Right cardiac atrium (tissue), 5 donors: ENCODE results near the gene IL17RC. TPM values are rescaled to one million over a fixed set of nuclear protein-coding genes. Genes with fewer than 3 reads are reported as not detected.
"Not testable (repeated sequence)": the region's sequence is repeated elsewhere in the genome, so short reads cannot be mapped to it uniquely, and the experiment has no call there.

Experiments
- ATAC-seq, 2 donors: fragments of 200-7000 bp; cut with Tn5 transposase; one replicate each; pipeline versions ENCODE4 v1.8.0 to v1.9.1; 2020; ENCODE audit warnings: moderate library complexity in 2 of 2, mild to moderate bottlenecking in 1 of 2
- DNase-seq, 3 donors: peaks; one replicate each; pipeline ENCODE4 v3.0.0-alpha.2; 2020
- H3K27ac ChIP-seq: one replicate; pipeline ENCODE4 v1.5.1; 2013; ENCODE audit warnings: mild to moderate bottlenecking, low read length, control low read depth, moderate library complexity
- H3K27me3 ChIP-seq: one replicate; pipeline ENCODE4 v1.6.1; 2013; ENCODE audit not compliant: control insufficient read depth, insufficient read depth
- H3K4me1 ChIP-seq: one replicate; pipeline ENCODE4 v1.6.1; 2013; ENCODE audit warnings: low read length; ENCODE audit not compliant: control insufficient read depth, insufficient read depth
- H3K4me3 ChIP-seq: one replicate; pipeline ENCODE4 v1.5.1; 2013; ENCODE audit warnings: low read length, control low read depth
- H3K9me3 ChIP-seq: one replicate; pipeline ENCODE4 v1.6.1; 2013; ENCODE audit warnings: low read length; ENCODE audit not compliant: control insufficient read depth
- WGBS: extraction: QIAGEN DNeasy Blood & Tissue Kit; methylation state at CpG from one replicate; pipeline ENCODE4 v1.1.7; 2013; 5-methylcytosine and 5-hydroxymethylcytosine counted together
- intact Hi-C, 4 donors: fragments of 100-400 bp; cut with DNase I; formaldehyde crosslinking; loops; one replicate each; pipeline versions ENCODE4 v1.11.0 to v1.14.0; 2022 to 2023
- long read RNA-seq, 4 donors: library from polyadenylated mRNA; unstranded; transcript quantifications; one replicate each; pipeline ENCODE4 v2.0.0, GENCODE V29; 2020 to 2021
- polyA plus RNA-seq: library from polyadenylated mRNA; stranded (reverse); fragments of 200-250 nt; gene quantifications from one replicate; pipeline ENCODE4 v1.2.3, GENCODE V29; 2013
- total RNA-seq, 4 donors: library from RNA; stranded (reverse); fragmentation: NEBNext Ultra II Directional; extraction: Animal tissue kit (Norgen Biotek cat#: 25700); gene quantifications; one replicate each; pipeline ENCODE4 v1.2.1, GENCODE V29; 2021
- donor health status: healthy with polysubstance abuse.
- donor health status: DM: no; HTN: yes; CAD: no.
- donor health status: DM: no; HTN: no; CAD: no.
- donor health status: DM: no; HTN: yes; CAD: no; lungs with severe emphysema.
- donor health status: DM: yes; HTN: yes; CAD: no.

IL17RC gene, protein sequence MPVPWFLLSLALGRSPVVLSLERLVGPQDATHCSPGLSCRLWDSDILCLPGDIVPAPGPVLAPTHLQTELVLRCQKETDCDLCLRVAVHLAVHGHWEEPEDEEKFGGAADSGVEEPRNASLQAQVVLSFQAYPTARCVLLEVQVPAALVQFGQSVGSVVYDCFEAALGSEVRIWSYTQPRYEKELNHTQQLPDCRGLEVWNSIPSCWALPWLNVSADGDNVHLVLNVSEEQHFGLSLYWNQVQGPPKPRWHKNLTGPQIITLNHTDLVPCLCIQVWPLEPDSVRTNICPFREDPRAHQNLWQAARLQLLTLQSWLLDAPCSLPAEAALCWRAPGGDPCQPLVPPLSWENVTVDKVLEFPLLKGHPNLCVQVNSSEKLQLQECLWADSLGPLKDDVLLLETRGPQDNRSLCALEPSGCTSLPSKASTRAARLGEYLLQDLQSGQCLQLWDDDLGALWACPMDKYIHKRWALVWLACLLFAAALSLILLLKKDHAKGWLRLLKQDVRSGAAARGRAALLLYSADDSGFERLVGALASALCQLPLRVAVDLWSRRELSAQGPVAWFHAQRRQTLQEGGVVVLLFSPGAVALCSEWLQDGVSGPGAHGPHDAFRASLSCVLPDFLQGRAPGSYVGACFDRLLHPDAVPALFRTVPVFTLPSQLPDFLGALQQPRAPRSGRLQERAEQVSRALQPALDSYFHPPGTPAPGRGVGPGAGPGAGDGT
- total RNA-seq (10 to 100 TPM; 35.1 to 48.1 (median 41.9) TPM), polyA plus RNA-seq (40.4 TPM)
- long read RNA-seq, donor 1, transcript IL17RC-202 (18 exons, 2,388 nt): major isoform, 6 of 52 reads
- long read RNA-seq, donor 1, partial matches to known transcripts: 6 of 52 reads
- long read RNA-seq, donor 1, other reads (novel, unspliced or antisense): 35 of 52 reads
- long read RNA-seq, donor 2, partial matches to known transcripts: 5 of 53 reads
- long read RNA-seq, donor 2, other reads (novel, unspliced or antisense): 41 of 53 reads
- long read RNA-seq, donor 3, transcript IL17RC-202 (18 exons, 2,388 nt): minor isoform, 5 of 65 reads
- long read RNA-seq, donor 3, transcript IL17RC-205 (18 exons, 2,147 nt): major isoform, 6 of 65 reads
- long read RNA-seq, donor 3, partial matches to known transcripts: 15 of 65 reads
- long read RNA-seq, donor 3, other reads (novel, unspliced or antisense): 36 of 65 reads
- long read RNA-seq, donor 4, partial matches to known transcripts: 6 of 50 reads
- long read RNA-seq, donor 4, other reads (novel, unspliced or antisense): 34 of 50 reads

- Histone ChIP-seq H3K9me3 (no peaks in the 10 kb centered on the region), H3K27ac (peak within 1 kb of the TSS; percentile 77), H3K4me3 (peak within 1 kb of the TSS; percentile 35), H3K4me1 (peaks cover 6% of the 10 kb centered on the region), H3K27me3 (no peaks in the 10 kb centered on the region)
- 10% methylated on average over 19 of the region's 19 CpGs for WGBS
- DNase-seq (peak; percentile 90 to 94 (median 94)), ATAC-seq (peak; percentile 91 to 93)
- intact Hi-C loops: loop anchor here in 1 of 4 donors (10.0 kb wide), 1 partner anchor 72 kb away; the partner anchor contains the start of gene RPUSD3
These were observed at the start of gene IL17RC for GRCh38 chr3:9916734-9917680. Gene IL17RC (plus strand): TSS chr3:9917098. CDS start chr3:9917316, 218 bp downstream.

DNA sequence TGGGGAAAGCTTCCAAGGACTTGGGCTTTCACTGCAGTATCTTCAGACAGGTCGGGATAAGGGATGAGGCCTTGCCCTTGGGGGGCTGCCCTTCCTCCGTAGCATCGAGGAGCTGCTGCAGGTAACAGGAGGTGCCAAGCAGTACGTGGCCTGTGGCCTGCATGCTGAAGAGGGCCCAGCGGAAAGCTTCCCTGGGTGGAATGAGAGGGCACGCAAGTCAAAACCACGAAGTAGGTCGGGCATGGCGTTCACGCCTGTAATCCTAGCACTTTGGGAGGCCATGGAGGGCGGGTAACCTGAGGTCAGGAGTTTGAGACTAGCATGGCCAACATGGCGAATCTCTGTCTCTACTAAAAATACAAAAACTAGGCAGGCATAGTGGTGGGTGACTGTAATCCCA lies 49.8 kb upstream of the IL17RC start:
- no peaks in the 10 kb centered on the region for H3K9me3 ChIP-seq
- 89% methylated on average over 12 of the region's 12 CpGs for WGBS
- intact Hi-C loops: no loop called here

DNA sequence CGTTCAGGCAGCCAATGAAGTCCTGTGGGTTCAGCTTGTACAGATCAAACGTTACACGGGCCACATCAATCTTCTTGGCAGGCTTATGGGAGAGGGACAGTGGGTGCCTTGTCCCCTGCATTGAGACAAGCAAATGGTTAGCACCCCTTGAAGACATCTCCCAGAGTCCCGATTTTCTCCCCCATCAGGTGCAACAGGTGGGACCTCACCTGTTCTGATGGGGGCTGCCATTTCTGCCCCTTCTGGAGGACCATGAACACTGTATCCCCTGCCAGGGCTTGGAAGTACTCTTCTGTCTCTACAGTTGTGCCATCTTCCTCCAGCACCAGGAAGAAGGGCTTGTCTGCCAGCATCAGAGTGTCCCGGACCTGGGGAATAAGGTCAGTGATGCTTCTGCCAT lies 46.9 kb upstream of the IL17RC start:
- DNase-seq: no peak
- intact Hi-C loops: no loop called here
- no peak for ATAC-seq
- H3K9me3 ChIP-seq: no peaks in the 10 kb centered on the region
- no peaks in the 10 kb centered on the region for H3K27me3 ChIP-seq
- no peaks in the 10 kb centered on the region for H3K4me1 ChIP-seq
- H3K27ac ChIP-seq: no peak overlapping the region
- WGBS: 74% methylated on average over 5 of the region's 5 CpGs
- H3K4me3 ChIP-seq: no peak overlapping the region

More for the DNA sequence above, 49.8 kb upstream of the IL17RC start:
- Histone ChIP-seq H3K27ac (no peak overlapping the region), H3K4me3 (no peak overlapping the region), H3K4me1 (no peaks in the 10 kb centered on the region), H3K27me3 (no peaks in the 10 kb centered on the region)
- DNase-seq (no peak), ATAC-seq (no peak)

- intact Hi-C loops: no loop called here
- whole genome bisulfite sequencing: 48% methylated on average over 1 of the region's 1 CpG
- H3K27me3 ChIP-seq: no peaks in the 10 kb centered on the region
These were observed 45.9 kb upstream of the IL17RC start for GRCh38 chr3:9870978-9871377.

GRCh38 chr3:9872067-9872466 lies 44.8 kb upstream of the IL17RC start:
- H3K4me1 ChIP-seq, intact Hi-C loops, H3K27me3 ChIP-seq, H3K27ac ChIP-seq, H3K9me3 ChIP-seq, ATAC-seq, DNase-seq, H3K4me3 ChIP-seq: not testable (repeated sequence)
- WGBS: 98% methylated on average over 5 of the region's 5 CpGs

More at GRCh38 chr3:9870978-9871377, 45.9 kb upstream of the IL17RC start:
- Histone ChIP-seq H3K4me3 (no peak overlapping the region), H3K27ac (no peak overlapping the region), H3K4me1 (no peaks in the 10 kb centered on the region), H3K9me3 (no peaks in the 10 kb centered on the region)
- ATAC-seq: no peak
- DNase-seq: no peak

DNA sequence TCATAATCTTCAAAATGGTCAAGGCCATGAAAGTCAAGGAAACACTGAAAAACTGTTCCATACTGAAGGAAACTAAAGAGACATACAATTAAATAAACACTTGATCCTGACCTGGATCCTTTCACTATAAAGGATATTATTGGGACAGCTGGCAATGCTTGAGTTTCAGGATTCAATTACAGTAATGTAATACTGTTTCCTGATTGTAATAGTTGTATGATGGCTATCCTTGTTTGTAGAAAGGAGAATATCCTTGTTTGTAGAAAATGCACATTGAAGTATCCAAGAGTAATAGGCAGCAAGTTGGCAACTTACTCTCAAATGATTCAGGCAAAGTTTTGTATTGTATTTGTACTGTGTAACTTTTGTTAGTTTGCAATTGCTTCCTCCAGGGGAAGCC lies 41.5 kb upstream of the IL17RC start:
- H3K4me3 ChIP-seq: no peak overlapping the region
- H3K4me1 ChIP-seq: no peaks in the 10 kb centered on the region
- H3K9me3 ChIP-seq: no peaks in the 10 kb centered on the region
- intact Hi-C loops: no loop called here
- ATAC-seq (no peak), DNase-seq (no peak)
- H3K27ac ChIP-seq: no peak overlapping the region
- no peaks in the 10 kb centered on the region for H3K27me3 ChIP-seq

- H3K4me3 ChIP-seq, ATAC-seq, H3K27ac ChIP-seq, H3K27me3 ChIP-seq, H3K4me1 ChIP-seq, DNase-seq, intact Hi-C loops, H3K9me3 ChIP-seq: not testable (repeated sequence)
- 88% methylated on average over 4 of the region's 4 CpGs for WGBS
These were observed 40.6 kb upstream of the IL17RC start for GRCh38 chr3:9876255-9876654.

- peak in 1 of 2 donors; percentile 11 for ATAC-seq
- intact Hi-C loops: no loop called here
- WGBS: 86% methylated on average over 12 of the region's 12 CpGs
These were observed 39.9 kb upstream of the IL17RC start for GRCh38 chr3:9876991-9877390.

DNA sequence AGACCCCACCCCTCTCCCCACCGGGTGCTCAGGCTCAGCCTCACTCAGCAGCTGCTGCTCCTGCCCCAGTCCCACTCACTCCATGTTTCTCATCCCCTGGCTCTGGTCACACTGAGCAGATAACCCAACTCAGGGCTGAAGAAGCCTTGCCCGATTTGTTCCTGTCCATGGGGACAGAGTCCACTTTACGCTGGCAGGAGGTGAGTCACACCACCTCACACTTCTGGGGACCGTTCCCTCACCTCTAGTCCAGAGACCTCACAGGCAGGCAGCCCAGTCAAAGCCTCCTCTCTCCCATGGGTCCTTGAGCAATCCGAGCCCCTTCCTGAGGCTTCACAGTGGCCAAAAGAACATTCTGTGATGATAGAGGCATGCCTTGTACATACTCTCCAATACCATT lies 38.2 kb upstream of the IL17RC start:
- no peaks in the 10 kb centered on the region for H3K4me1 ChIP-seq
- intact Hi-C loops: no loop called here
- H3K9me3 ChIP-seq: no peaks in the 10 kb centered on the region
- DNase-seq (no peak), ATAC-seq (no peak)
- no peak overlapping the region for H3K27ac ChIP-seq
- WGBS: 69% methylated on average over 5 of the region's 5 CpGs
- no peak overlapping the region for H3K4me3 ChIP-seq
- H3K27me3 ChIP-seq: no peaks in the 10 kb centered on the region

More at GRCh38 chr3:9876991-9877390, 39.9 kb upstream of the IL17RC start:
- no peak for DNase-seq
- Histone ChIP-seq H3K4me1 (no peaks in the 10 kb centered on the region), H3K4me3 (no peak overlapping the region), H3K27me3 (no peaks in the 10 kb centered on the region), H3K9me3 (no peaks in the 10 kb centered on the region), H3K27ac (no peak overlapping the region)
